Naive B cell (primary cell): ENCODE data around the gene SYCP2L. TPM values are rescaled to one million over a fixed set of nuclear protein-coding genes. Genes with fewer than 3 reads are reported as not detected.

Experiments used
- ATAC-seq, 2 donors: fragments of 150-1000 bp; cut with Tn5 transposase; 2 replicates each; pipeline ENCODE4 v1.10.0; 2021; ENCODE audit warnings: low read depth in 2 of 2, mild to moderate bottlenecking in 2 of 2, moderate library complexity in 2 of 2
- DNase-seq: peaks from one replicate; pipeline ENCODE4 v3.0.0; 2022
- H3K27ac Mint-ChIP-seq, 6 donors: one replicate each; pipeline ENCODE4 v1.8.0; 2020 to 2022; ENCODE audit warnings: mild to moderate bottlenecking in 6 of 6, mixed read lengths in 6 of 6, moderate library complexity in 5 of 6, inconsistent platforms in 2 of 6
- H3K27me3 Mint-ChIP-seq, 3 donors: one replicate each; pipeline ENCODE4 v1.8.0; 2021 to 2022; ENCODE audit warnings: mixed read lengths in 3 of 3, mild to moderate bottlenecking in 1 of 3
- H3K36me3 Mint-ChIP-seq, 2 donors: one replicate each; pipeline ENCODE4 v1.8.0; 2020 to 2022; ENCODE audit warnings: mixed read lengths in 2 of 2, inconsistent platforms in 1 of 2, mild to moderate bottlenecking in 1 of 2
- H3K4me1 Mint-ChIP-seq, 3 donors: one replicate each; pipeline ENCODE4 v1.8.0; 2020 to 2022; ENCODE audit warnings: mixed read lengths in 3 of 3, inconsistent platforms in 1 of 3, mild to moderate bottlenecking in 1 of 3, moderate library complexity in 1 of 3
- H3K4me3 Mint-ChIP-seq, 8 donors: one replicate each; pipeline ENCODE4 v1.8.0; 2020 to 2022; ENCODE audit warnings: mild to moderate bottlenecking in 8 of 8, mixed read lengths in 8 of 8, moderate library complexity in 8 of 8, inconsistent platforms in 2 of 8
- H3K9me3 Mint-ChIP-seq, 7 donors: one replicate each; pipeline ENCODE4 v1.8.0; 2020 to 2022; ENCODE audit warnings: mixed read lengths in 7 of 7, mild to moderate bottlenecking in 5 of 7, inconsistent platforms in 2 of 7, moderate library complexity in 1 of 7
- polyA plus RNA-seq, 6 donors: library from polyadenylated mRNA; unstranded; fragments of 300-500 nt; fragmentation: Illumina TruSeq; gene quantifications; one replicate each; pipeline ENCODE4 v1.2.3, GENCODE V29; 2021; ENCODE audit warnings: low read depth in 6 of 6

The SYCP2L gene
- polyA plus RNA-seq, 6 donors from 2014 or later: not detected

DNA sequence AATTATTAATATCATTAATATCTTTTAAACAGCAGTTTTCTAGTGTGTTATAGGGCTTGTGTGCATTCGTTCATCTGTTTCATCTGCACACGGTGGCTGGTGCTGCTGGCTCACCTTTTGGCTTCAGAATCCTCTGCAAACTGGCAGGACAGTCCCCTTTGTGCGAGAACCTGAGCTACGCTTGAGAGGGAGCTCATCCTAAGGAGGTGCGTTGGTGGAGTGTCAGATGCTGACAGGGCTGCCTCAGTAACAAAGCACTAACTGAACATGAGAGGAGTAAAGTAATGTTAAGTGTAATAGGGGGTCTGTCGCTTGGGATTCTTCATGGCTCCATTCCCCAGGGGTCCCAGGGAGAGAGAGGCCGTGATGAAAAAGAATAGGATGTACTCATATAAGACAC is 134.9 kb downstream of the SYCP2L start:
- H3K4me3 Mint-ChIP-seq: no peak overlapping the region
- no peak overlapping the region for H3K27ac Mint-ChIP-seq
- DNase-seq (no peak), ATAC-seq (no peak)
- no peaks in the 10 kb centered on the region for H3K36me3 Mint-ChIP-seq
- H3K9me3 Mint-ChIP-seq: no peaks in the 10 kb centered on the region
- peaks cover 8 to 34% (median 12%) of the 10 kb centered on the region in 3 donors for H3K27me3 Mint-ChIP-seq
- peaks cover 7 to 10% (median 10%) of the 10 kb centered on the region in 3 donors for H3K4me1 Mint-ChIP-seq

DNA sequence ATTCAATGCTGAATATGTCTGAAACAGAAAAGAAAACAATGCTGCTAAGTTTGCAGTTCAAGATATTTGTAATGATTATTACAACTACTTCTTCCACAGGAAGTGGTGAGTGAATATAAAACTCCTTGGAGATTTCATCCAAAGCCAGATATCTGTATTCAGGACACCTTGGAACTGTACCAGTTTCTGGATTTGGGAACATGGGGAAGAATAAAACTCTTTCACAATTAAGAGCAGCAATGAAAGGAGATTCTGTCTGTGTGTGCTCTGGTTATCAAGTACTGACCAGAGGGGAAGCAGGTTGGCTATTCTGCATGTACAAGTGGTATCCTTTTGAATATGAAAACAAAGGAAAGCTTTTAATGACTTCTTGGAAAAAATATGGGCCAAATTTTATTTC is 136.2 kb downstream of the SYCP2L start:
- H3K36me3 Mint-ChIP-seq: no peaks in the 10 kb centered on the region
- no peaks in the 10 kb centered on the region for H3K9me3 Mint-ChIP-seq
- peaks cover 7 to 10% (median 10%) of the 10 kb centered on the region in 3 donors for H3K4me1 Mint-ChIP-seq
- ATAC-seq: no peak
- no peak overlapping the region for H3K27ac Mint-ChIP-seq
- peaks cover 17 to 43% (median 20%) of the 10 kb centered on the region in 3 donors for H3K27me3 Mint-ChIP-seq
- H3K4me3 Mint-ChIP-seq: no peak overlapping the region
- no peak for DNase-seq

Other genes with a start within 250 kb of the SYCP2L start
- 1 to 10 TPM in 2 of 6 donors, under 1 TPM in 1, not detected in 3; 0.96 to 1.6 (median 1.1) TPM for gene C6orf52, start 192.4 kb upstream of the SYCP2L start, polyA plus RNA-seq
- gene PAK1IP1, start 192.1 kb upstream of the SYCP2L start, polyA plus RNA-seq: 10 to 100 TPM; 10.5 to 16.2 (median 12.7) TPM
- gene TMEM14C, start 164.0 kb upstream of the SYCP2L start, polyA plus RNA-seq: 100 to 1,000 TPM in 3 of 6 donors, 10 to 100 TPM in 3; 75.6 to 149 (median 94.7) TPM
- 100 to 1,000 TPM; 165 to 210 (median 186) TPM for gene TMEM14B, start 139.2 kb upstream of the SYCP2L start, polyA plus RNA-seq
- under 1 TPM in 4 of 6 donors, not detected in 2; 0.07 to 0.16 (median 0.09) TPM for gene MAK, start 48.5 kb upstream of the SYCP2L start, polyA plus RNA-seq
- gene GCM2, start 5.0 kb upstream of the SYCP2L start, polyA plus RNA-seq: not detected
- not detected for gene ELOVL2, start 157.3 kb downstream of the SYCP2L start, polyA plus RNA-seq
- gene SMIM13, start 206.8 kb downstream of the SYCP2L start, polyA plus RNA-seq: 1 to 10 TPM; 1.1 to 4.2 (median 2.1) TPM
- under 1 TPM in 1 of 6 donors, not detected in 5; 0.15 TPM for gene ERVFRD-1, start 224.7 kb downstream of the SYCP2L start, polyA plus RNA-seq